ENCODE measurements around the gene ABLIM2. TPM values are rescaled to one million over a fixed set of nuclear protein-coding genes. Genes with fewer than 3 reads are reported as not detected.

The ABLIM2 gene
- total and polyA plus RNA-seq, 2 donors (not counting 1 experiment from before 2014, with no cell fraction given): 3.3 to 79.0 TPM

DNA sequence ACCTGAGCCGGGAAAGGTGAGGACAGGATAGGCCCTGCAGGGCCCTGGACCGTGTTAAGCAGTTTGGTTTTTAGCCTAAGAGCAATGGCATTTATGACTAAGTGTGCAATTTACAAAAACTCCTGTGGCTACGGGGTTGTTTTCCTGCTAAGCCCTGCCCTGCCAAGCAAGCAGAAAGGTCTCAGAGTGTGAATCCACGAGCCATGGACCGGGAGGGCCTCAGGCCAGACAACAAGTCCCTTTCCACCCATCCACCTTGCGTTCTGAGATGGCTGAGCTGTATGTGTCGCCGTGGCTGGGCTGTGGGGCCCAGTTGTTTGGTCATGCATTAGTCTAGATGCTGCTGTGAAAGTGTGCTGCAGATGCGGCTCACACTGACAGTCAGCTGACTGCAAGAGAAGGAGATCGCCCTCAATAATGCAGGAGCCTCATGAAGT is 185.1 kb downstream of the ABLIM2 start:
- H3K4me1 ChIP-seq (ENCODE audit: control insufficient read depth in 2 of 2, insufficient read depth in 2 of 2, low read length in 2 of 2): no peaks in the 10 kb centered on the region
- H3K36me3 ChIP-seq (replicated peaks in 1 of 2; ENCODE audit: control extremely low read depth in 1 of 2, control insufficient read depth in 1 of 2, extremely low read depth in 1 of 2, insufficient read depth in 2 of 2, low read length in 1 of 2): no peaks in the 10 kb centered on the region
- ChIA-PET CTCF (interaction anchor here (0.7 kb wide), 1 partner anchor 19 kb away, joined by 4 read pairs; no protein-coding TSS in a partner anchor), POLR2A (no interaction called here)
- Mint-ChIP-seq H3K4me3 (no peak overlapping the region), H3K9me3 (ENCODE audit: insufficient read depth) (peaks cover 2% of the 10 kb centered on the region), H3K27ac (no peak overlapping the region), H3K27me3 (peaks cover 7% of the 10 kb centered on the region), H3K4me1 (peaks cover 9% of the 10 kb centered on the region)
- H3K4me3 ChIP-seq (ENCODE audit: control extremely low read depth in 1 of 5, extremely low read depth in 1 of 5, insufficient read depth in 1 of 5, low read depth in 2 of 5, low read length in 4 of 5): no peak overlapping the region
- H2AFZ ChIP-seq (ENCODE audit: insufficient read depth, low read depth, low read length, poor library complexity, severe bottlenecking): no peak overlapping the region
- DNase-seq (no peak), ATAC-seq (ENCODE audit: low read depth) (no peak)
- peaks cover 0 to 2% (median 0%) of the 10 kb centered on the region in 4 experiments for H3K27me3 ChIP-seq (replicated peaks in 1 of 4; ENCODE audit: control extremely low read depth in 1 of 4, control insufficient read depth in 3 of 4, insufficient read depth in 4 of 4, low read length in 3 of 4)
- intact Hi-C loops (cut with micrococcal nuclease): no loop called here
- WGBS (ENCODE audit: insufficient coverage): 80% methylated on average over 5 of the region's 10 CpGs
- no peaks in the 10 kb centered on the region for H3K79me2 ChIP-seq (ENCODE audit: control insufficient read depth, insufficient read depth, low read length)
- TF ChIP-seq, protein P1, sequence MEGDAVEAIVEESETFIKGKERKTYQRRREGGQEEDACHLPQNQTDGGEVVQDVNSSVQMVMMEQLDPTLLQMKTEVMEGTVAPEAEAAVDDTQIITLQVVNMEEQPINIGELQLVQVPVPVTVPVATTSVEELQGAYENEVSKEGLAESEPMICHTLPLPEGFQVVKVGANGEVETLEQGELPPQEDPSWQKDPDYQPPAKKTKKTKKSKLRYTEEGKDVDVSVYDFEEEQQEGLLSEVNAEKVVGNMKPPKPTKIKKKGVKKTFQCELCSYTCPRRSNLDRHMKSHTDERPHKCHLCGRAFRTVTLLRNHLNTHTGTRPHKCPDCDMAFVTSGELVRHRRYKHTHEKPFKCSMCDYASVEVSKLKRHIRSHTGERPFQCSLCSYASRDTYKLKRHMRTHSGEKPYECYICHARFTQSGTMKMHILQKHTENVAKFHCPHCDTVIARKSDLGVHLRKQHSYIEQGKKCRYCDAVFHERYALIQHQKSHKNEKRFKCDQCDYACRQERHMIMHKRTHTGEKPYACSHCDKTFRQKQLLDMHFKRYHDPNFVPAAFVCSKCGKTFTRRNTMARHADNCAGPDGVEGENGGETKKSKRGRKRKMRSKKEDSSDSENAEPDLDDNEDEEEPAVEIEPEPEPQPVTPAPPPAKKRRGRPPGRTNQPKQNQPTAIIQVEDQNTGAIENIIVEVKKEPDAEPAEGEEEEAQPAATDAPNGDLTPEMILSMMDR (IDR thresholded peaks at IDR 0.05): no peak
- TF ChIP-seq EZH2 (IDR thresholded peaks at IDR 0.05; ENCODE audit: borderline replicate concordance, insufficient read depth, low read depth, low read length, poor library complexity, severe bottlenecking): no peak
- H3K4me2 ChIP-seq (replicated peaks; ENCODE audit: low read depth, low read length, poor library complexity, severe bottlenecking): no peak overlapping the region
- no peaks in the 10 kb centered on the region for H4K20me1 ChIP-seq (ENCODE audit: control insufficient read depth, insufficient read depth, low read length, poor library complexity, severe bottlenecking)
- H3K9ac ChIP-seq (ENCODE audit: low read length): no peak overlapping the region
- H3K9me3 ChIP-seq (ENCODE audit: control extremely low read depth in 1 of 3, control insufficient read depth in 2 of 3, insufficient read depth in 1 of 3, low read length in 2 of 3): peaks cover 0 to 5% (median 0%) of the 10 kb centered on the region in 3 donors
- H3K27ac ChIP-seq (ENCODE audit: low read length in 2 of 2): no peak overlapping the region

GRCh38 chr4:7971881-7972500 is 186.6 kb downstream of the ABLIM2 start:
- no peak overlapping the region for H3K9ac ChIP-seq (ENCODE audit: low read length)
- TF ChIP-seq, protein P1 (IDR thresholded peaks at IDR 0.05): no peak
- no peak for TF ChIP-seq EZH2 (IDR thresholded peaks at IDR 0.05; ENCODE audit: borderline replicate concordance, insufficient read depth, low read depth, low read length, poor library complexity, severe bottlenecking)
- Mint-ChIP-seq H3K4me3 (no peak overlapping the region), H3K4me1 (peaks cover 9% of the 10 kb centered on the region), H3K27me3 (peaks cover 14% of the 10 kb centered on the region), H3K27ac (no peak overlapping the region), H3K9me3 (ENCODE audit: insufficient read depth) (peaks cover 2% of the 10 kb centered on the region)
- H3K4me3 ChIP-seq (ENCODE audit: control extremely low read depth in 1 of 5, extremely low read depth in 1 of 5, insufficient read depth in 1 of 5, low read depth in 2 of 5, low read length in 4 of 5): no peak overlapping the region
- H3K36me3 ChIP-seq (replicated peaks in 1 of 2; ENCODE audit: control extremely low read depth in 1 of 2, control insufficient read depth in 1 of 2, extremely low read depth in 1 of 2, insufficient read depth in 2 of 2, low read length in 1 of 2): no peaks in the 10 kb centered on the region
- no peaks in the 10 kb centered on the region for H4K20me1 ChIP-seq (ENCODE audit: control insufficient read depth, insufficient read depth, low read length, poor library complexity, severe bottlenecking)
- no peak overlapping the region for H3K4me2 ChIP-seq (replicated peaks; ENCODE audit: low read depth, low read length, poor library complexity, severe bottlenecking)
- no peak overlapping the region for H3K27ac ChIP-seq (ENCODE audit: low read length in 2 of 2)
- DNase-seq (no peak), ATAC-seq (ENCODE audit: low read depth) (no peak)
- peaks cover 0 to 3% (median 0%) of the 10 kb centered on the region in 3 donors for H3K9me3 ChIP-seq (ENCODE audit: control extremely low read depth in 1 of 3, control insufficient read depth in 2 of 3, insufficient read depth in 1 of 3, low read length in 2 of 3)
- POLR2A ChIA-PET: no interaction called here
- intact Hi-C loops (cut with micrococcal nuclease): no loop called here
- WGBS (ENCODE audit: insufficient coverage): 84% methylated on average over 13 of the region's 13 CpGs
- no peaks in the 10 kb centered on the region for H3K79me2 ChIP-seq (ENCODE audit: control insufficient read depth, insufficient read depth, low read length)
- no peak overlapping the region for H2AFZ ChIP-seq (ENCODE audit: insufficient read depth, low read depth, low read length, poor library complexity, severe bottlenecking)
- H3K4me1 ChIP-seq (ENCODE audit: control insufficient read depth in 2 of 2, insufficient read depth in 2 of 2, low read length in 2 of 2): no peaks in the 10 kb centered on the region
- CTCF ChIA-PET: no interaction called here
- H3K27me3 ChIP-seq (replicated peaks in 1 of 4; ENCODE audit: control extremely low read depth in 1 of 4, control insufficient read depth in 3 of 4, insufficient read depth in 4 of 4, low read length in 3 of 4): peaks cover 0 to 2% (median 0%) of the 10 kb centered on the region in 4 experiments
